Sigmoid colon (tissue), 7 donors: ENCODE data around the gene ZNF503. TPM values are rescaled to one million over a fixed set of nuclear protein-coding genes. Genes with fewer than 3 reads are reported as not detected.

Experiments
- DNase-seq: peaks from one replicate; pipeline ENCODE4 v3.0.0-alpha.2; 2019
- H3K27ac ChIP-seq, 4 donors: fragments of 200-600 bp; sonication (generic); one replicate each; pipeline ENCODE4 v1.5.1; 2016 to 2019; ENCODE audit warnings: mild to moderate bottlenecking in 1 of 4
- H3K27me3 ChIP-seq, 3 donors: fragments of 200-600 bp; sonication (generic); one replicate each; pipeline ENCODE4 v1.5.1; 2019; ENCODE audit warnings: mild to moderate bottlenecking in 1 of 3
- H3K36me3 ChIP-seq, 4 donors: fragments of 200-600 bp; sonication (generic); one replicate each; pipeline ENCODE4 v1.5.1; 2016 to 2019
- H3K4me1 ChIP-seq, 4 donors: fragments of 200-600 bp; sonication (generic); one replicate each; pipeline ENCODE4 v1.5.1; 2017 to 2019
- H3K4me3 ChIP-seq, 4 donors: fragments of 200-600 bp; sonication (generic); one replicate each; pipeline ENCODE4 v1.5.1; 2017 to 2019; ENCODE audit warnings: mild to moderate bottlenecking in 2 of 4, moderate library complexity in 1 of 4
- H3K9me3 ChIP-seq, 4 donors: fragments of 200-600 bp in 3 of 4; sonication (generic) in 3 of 4; one replicate each; pipeline versions ENCODE4 v1.5.1 to v1.6.1; 2013 to 2019
- CTCF ChIP-seq, 4 experiments: fragments of 450-650 bp in 3 of 4; fragments of 200-600 bp in 1 of 4; IDR thresholded peaks; one replicate each; pipeline ENCODE4 v1.5.1; 2016 to 2019; ENCODE audit warnings: antibody characterized with exemption in 4 of 4, mild to moderate bottlenecking in 3 of 4, moderate library complexity in 2 of 4
- EP300 ChIP-seq, 4 donors: sonication (generic); formaldehyde crosslinking; IDR thresholded peaks; one replicate each; pipeline ENCODE4 v1.6.1; 2017; ENCODE audit warnings: antibody characterized with exemption in 4 of 4
- POLR2A ChIP-seq, 2 donors: fragments of 450-650 bp; IDR thresholded peaks; one replicate each; pipeline ENCODE4 v1.6.1; 2016; ENCODE audit warnings: antibody characterized with exemption in 2 of 2, mild to moderate bottlenecking in 2 of 2, moderate library complexity in 2 of 2
- POLR2AphosphoS5 ChIP-seq, 4 donors: sonication (generic); formaldehyde crosslinking; IDR thresholded peaks; one replicate each; pipeline ENCODE4 v1.6.1; 2017; ENCODE audit warnings: antibody characterized with exemption in 4 of 4
- WGBS, 2 donors: extraction: QIAGEN DNeasy Blood & Tissue Kit; methylation state at CpG; one replicate each; pipeline ENCODE4 v1.1.7; 2013; 5-methylcytosine and 5-hydroxymethylcytosine counted together
- intact Hi-C: fragments of 100-400 bp; cut with DNase I; formaldehyde crosslinking; loops from one replicate; pipeline ENCODE4 v1.15.1; 2023
- polyA plus RNA-seq, 3 donors: library from polyadenylated mRNA; stranded (reverse); fragments of 200-250 nt; gene quantifications; one replicate each; pipeline ENCODE4 v1.2.3, GENCODE V29; 2013
- total RNA-seq, 4 donors: library from RNA; depleted of rRNA; stranded (reverse); fragments of >200 nt; gene quantifications; one replicate each; pipeline ENCODE4 v1.1.0, GENCODE V29; 2016
- donor health status: healthy with polysubstance abuse.
- donor health status: Bipolar disorder and iron deficiency.
- donor health status: healthy.

The ZNF503 gene
- total and polyA plus RNA-seq, 7 donors, result 2.3 to 20.3 (median 10.0) TPM

GRCh38 chr10:75424571-75424970 lies 23.0 kb upstream of the ZNF503 start:
- no peak overlapping the region for H3K4me3 ChIP-seq
- H3K36me3 ChIP-seq, result no peaks in the 10 kb centered on the region
- no peaks in the 10 kb centered on the region for H3K27me3 ChIP-seq
- 79 to 92% methylated on average over 2 of the region's 2 CpGs for WGBS, 2 donors
- intact Hi-C loops, result no loop called here
- no peak for DNase-seq
- TF ChIP-seq CTCF (IDR thresholded peaks at IDR 0.05), result no peak
- TF ChIP-seq EP300 (IDR thresholded peaks at IDR 0.05), result no peak
- TF ChIP-seq POLR2AphosphoS5 (IDR thresholded peaks at IDR 0.05), result no peak
- TF ChIP-seq POLR2A (IDR thresholded peaks at IDR 0.05), result no peak
- H3K4me1 ChIP-seq, result peaks cover 0 to 10% (median 3%) of the 10 kb centered on the region in 4 donors
- H3K9me3 ChIP-seq, result no peaks in the 10 kb centered on the region
- H3K27ac ChIP-seq, result no peak overlapping the region

GRCh38 chr10:75422913-75423312 lies 21.3 kb upstream of the ZNF503 start:
- H3K27me3 ChIP-seq, result no peaks in the 10 kb centered on the region
- no peaks in the 10 kb centered on the region for H3K9me3 ChIP-seq
- H3K4me1 ChIP-seq, result peaks cover 0 to 3% (median 1%) of the 10 kb centered on the region in 4 donors
- TF ChIP-seq EP300 (IDR thresholded peaks at IDR 0.05) (no peak), CTCF (IDR thresholded peaks at IDR 0.05) (no peak), POLR2A (IDR thresholded peaks at IDR 0.05) (no peak), POLR2AphosphoS5 (IDR thresholded peaks at IDR 0.05) (no peak)
- 96 to 98% methylated on average over 6 of the region's 6 CpGs for WGBS, 2 donors
- no peak overlapping the region for H3K27ac ChIP-seq
- intact Hi-C loops, result no loop called here
- no peak overlapping the region for H3K4me3 ChIP-seq
- no peaks in the 10 kb centered on the region for H3K36me3 ChIP-seq
- no peak for DNase-seq

GRCh38 chr10:75418712-75419111 lies 17.1 kb upstream of the ZNF503 start:
- Histone ChIP-seq H3K4me1 (no peaks in the 10 kb centered on the region), H3K36me3 (no peaks in the 10 kb centered on the region), H3K4me3 (no peak overlapping the region), H3K27ac (no peak overlapping the region), H3K9me3 (no peaks in the 10 kb centered on the region), H3K27me3 (no peaks in the 10 kb centered on the region)
- TF ChIP-seq POLR2AphosphoS5 (IDR thresholded peaks at IDR 0.05) (no peak), EP300 (IDR thresholded peaks at IDR 0.05) (no peak), POLR2A (IDR thresholded peaks at IDR 0.05) (no peak), CTCF (IDR thresholded peaks at IDR 0.05) (no peak)
- intact Hi-C loops, result no loop called here
- 92 to 94% methylated on average over 8 of the region's 8 CpGs for WGBS, 2 donors
- no peak for DNase-seq

GRCh38 chr10:75418293-75418692 lies 16.7 kb upstream of the ZNF503 start:
- intact Hi-C loops, result no loop called here
- H3K9me3 ChIP-seq, result no peaks in the 10 kb centered on the region
- TF ChIP-seq POLR2AphosphoS5 (IDR thresholded peaks at IDR 0.05) (no peak), CTCF (IDR thresholded peaks at IDR 0.05) (no peak), POLR2A (IDR thresholded peaks at IDR 0.05) (no peak), EP300 (IDR thresholded peaks at IDR 0.05) (no peak)
- H3K27me3 ChIP-seq, result no peaks in the 10 kb centered on the region
- no peaks in the 10 kb centered on the region for H3K4me1 ChIP-seq
- H3K36me3 ChIP-seq, result no peaks in the 10 kb centered on the region
- H3K4me3 ChIP-seq, result no peak overlapping the region
- no peak for DNase-seq
- H3K27ac ChIP-seq, result no peak overlapping the region
- 78 to 83% methylated on average over 4 of the region's 4 CpGs for WGBS, 2 donors

- WGBS, 2 donors, result 55 to 66% methylated on average over 5 of the region's 5 CpGs
- Histone ChIP-seq H3K27ac (no peak overlapping the region), H3K4me3 (no peak overlapping the region), H3K4me1 (no peaks in the 10 kb centered on the region), H3K36me3 (no peaks in the 10 kb centered on the region), H3K27me3 (no peaks in the 10 kb centered on the region), H3K9me3 (no peaks in the 10 kb centered on the region)
- DNase-seq, result no peak
- TF ChIP-seq CTCF (IDR thresholded peaks at IDR 0.05) (no peak), POLR2AphosphoS5 (IDR thresholded peaks at IDR 0.05) (no peak), POLR2A (IDR thresholded peaks at IDR 0.05) (no peak), EP300 (IDR thresholded peaks at IDR 0.05) (no peak)
- intact Hi-C loops, result no loop called here
These were observed 16.0 kb upstream of the ZNF503 start for GRCh38 chr10:75417522-75417927.
